Erythroblast (primary cell): ENCODE measurements around the gene MAK.

Experiments used
- GATA1 ChIP-seq: IDR thresholded peaks from 2 replicates; pipeline ENCODE4 v1.6.1; 2011; ENCODE audit warnings: low read depth, mild to moderate bottlenecking, control low read depth, low read length, moderate library complexity
- POLR2A ChIP-seq: IDR thresholded peaks from 2 replicates; pipeline ENCODE4 v1.6.1; 2011; ENCODE audit warnings: mild to moderate bottlenecking, low read length

DNA sequence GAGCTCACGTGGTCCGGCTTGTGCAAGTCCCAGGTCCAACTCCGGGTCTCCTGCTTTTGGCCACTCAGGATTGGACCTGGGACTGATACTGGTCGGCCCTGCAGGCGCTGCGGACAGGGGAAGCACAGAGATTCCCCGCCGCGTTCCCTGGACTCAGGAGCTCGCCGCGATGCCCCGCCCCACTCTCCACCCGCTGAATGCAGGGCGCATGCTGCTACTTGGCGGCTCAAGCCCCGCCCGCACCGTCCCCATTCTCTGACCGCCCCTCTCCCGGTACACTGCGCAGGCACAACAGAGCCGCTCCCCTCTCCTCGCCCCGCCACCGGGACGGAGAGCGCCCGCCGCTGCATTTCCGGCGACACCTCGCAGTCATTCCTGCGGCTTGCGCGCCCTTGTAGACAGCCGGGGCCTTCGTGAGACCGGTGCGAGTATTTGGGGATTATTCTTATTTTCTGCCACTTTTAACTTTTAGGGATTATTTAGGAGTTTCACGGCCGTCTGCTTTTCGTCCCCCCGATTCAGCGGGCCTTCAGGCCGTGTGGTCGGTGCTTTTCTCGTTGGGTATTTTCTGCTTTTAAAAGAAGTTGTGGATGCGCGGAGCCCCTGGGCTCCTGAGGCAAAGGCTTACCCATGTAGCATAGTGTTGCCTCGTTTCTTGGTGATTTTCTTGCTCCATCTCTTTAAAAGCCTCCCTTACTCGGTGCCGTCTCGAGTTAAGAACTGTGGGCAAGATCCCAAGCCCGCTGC is 115.3 kb downstream of the MAK start, which contains the start of gene TMEM14C:
- TF ChIP-seq POLR2A: peak; percentile 85
- TF ChIP-seq GATA1: no peak
